GM19467 (cell line): Measurements from ENCODE around the gene RRP8.

Experiments
- ATAC-seq: cut with Tn5 transposase; IDR thresholded peaks from one replicate; pipeline ENCODE4 v1.9.1; 2021; ENCODE audit warnings: mild to moderate bottlenecking, moderate library complexity; ENCODE audit not compliant: unreplicated experiment

The RRP8 gene

DNA sequence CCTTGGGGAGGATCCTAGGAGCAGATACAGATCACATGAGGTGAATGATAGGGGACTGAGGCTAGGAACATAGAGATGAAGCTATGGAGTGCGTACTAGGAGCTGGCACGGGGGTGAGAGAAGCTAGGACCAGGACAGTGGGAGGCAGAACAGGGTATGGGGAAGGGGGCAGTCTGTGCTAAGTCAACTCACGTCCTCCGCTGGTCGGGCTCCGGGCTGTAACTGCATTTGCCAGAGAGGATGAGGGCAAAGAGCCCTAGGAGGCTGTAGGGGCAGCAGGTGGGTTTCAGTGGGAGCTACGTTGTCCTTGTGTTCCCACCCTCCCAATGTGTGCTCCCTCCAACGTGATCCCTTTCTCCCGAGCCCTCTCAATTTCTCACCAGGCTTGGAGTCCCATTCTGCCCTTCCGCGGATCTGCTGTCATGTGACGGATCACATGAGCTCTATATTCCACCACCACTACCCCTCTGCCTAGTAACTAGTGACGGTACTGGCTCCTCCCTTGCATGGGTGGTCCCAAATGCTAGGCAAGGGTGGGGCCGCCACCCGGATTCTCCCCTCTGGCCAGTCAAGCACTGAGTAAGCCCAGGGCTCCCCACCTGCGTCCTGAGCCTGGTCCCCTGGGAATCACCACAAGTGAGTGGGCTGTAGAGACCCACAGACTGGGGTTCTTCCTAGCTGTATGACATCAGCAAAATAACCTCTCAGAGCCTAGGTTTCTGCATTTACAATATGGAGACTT, 15.8 kb upstream of the RRP8 start, which contains the start of gene TPP1:
Gene TPP1 (minus strand): TSS at position 419 of the 742 bp plus-strand sequence. CDS start 22 bp downstream, at position 397.
- ATAC-seq = peak; percentile 98

DNA sequence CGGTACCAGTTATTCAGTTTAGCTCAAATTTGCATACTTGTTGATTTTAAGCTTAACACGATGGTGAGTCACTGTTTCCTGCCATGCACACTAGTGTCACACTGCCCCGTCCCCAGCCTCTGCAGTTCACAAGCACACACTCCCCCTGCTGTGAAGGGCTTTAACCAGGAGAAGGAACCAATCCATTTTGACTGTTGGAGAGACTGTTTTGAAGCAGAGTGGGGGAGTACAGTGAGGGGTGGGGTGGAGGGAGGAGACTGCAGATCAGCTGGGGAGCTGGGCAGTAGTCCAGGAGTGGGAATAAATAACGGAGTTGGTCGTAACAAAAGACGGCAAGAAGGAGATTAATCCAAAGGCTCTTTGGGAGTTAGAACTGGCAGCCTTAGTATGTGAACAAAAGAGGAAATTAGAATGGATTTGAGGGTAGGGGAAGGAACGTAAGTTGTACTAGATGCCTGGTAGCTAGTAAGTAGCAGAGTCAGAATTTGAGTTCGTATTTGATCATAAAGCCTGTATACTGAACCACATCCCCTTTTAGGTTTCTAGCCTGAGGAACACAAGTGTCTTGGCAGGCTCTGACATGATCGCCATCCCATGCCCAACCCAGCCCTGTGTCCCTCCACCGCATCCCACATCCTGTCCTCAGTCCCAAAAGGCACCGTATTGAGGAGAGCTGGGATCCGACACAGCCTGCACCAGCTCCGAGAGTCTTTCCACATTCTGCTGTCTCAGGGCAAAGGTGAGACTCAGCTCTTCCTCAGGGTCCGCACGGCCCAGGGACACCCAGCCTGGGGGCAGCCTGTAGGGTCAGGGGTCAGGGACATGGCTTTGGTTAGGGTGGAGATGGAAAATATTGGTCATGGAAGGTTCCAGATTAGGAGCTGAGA, 14.9 kb upstream of the RRP8 start:
- ATAC-seq = no peak

DNA sequence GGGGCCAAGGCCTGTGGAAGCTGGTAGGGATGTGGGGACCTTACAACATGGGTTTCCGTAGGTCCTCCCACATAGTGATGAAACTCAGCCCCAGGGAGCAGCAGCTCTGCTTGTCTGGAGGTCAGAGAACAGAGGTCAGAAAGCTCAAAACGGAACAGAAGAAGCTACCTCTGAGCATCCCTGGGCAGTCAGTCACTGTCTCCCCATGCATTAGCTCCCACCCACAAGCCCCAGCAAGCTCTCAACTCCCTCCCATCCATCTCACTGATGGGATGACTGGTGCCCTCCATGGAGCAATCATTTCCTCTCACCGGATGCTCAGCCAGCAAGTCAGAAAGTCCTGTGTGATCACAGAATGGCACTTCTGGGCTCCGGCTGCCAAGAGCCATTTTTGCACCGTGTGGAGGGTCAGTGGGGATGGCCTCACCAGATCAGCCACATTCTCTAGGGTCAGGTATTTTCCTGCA, 13.9 kb upstream of the RRP8 start:
- no peak for ATAC-seq

- no peak for ATAC-seq
Observed at GRCh38 chr11:6616596-6617250, 13.3 kb upstream of the RRP8 start.

DNA sequence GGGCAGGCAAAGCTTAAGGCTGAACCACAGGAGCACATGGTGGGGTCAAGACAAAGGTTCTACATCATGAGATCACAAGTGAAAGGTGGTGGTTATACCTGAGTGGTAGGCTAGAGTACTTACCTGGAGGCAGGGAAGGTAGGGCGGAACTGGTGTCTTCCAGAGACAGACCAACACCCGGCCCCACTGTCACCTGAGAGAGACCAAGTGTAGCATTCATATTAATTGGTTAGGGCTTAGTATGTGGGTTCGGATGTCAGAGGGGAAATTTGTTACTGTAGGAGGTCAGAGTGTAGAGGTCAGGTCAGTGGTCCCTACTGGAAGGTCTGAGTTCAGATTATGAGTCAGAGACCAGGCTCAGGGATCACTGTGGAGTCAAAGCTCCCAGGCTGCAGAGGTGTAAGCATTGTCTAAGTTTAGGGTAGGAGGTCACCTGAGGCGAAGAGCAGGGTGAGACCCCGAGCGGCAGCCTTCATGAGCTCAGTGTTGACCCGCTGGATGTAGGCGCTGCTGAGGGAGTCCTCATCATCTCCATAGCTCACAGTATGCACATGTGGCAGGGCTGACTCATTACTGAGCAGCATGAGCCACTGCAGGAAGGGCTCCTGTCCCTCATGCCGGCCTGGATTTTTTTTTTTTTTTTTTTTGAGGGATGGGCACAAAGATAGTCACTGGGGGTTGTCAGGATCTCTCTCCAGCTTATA, 12.6 kb upstream of the RRP8 start:
- ATAC-seq = no peak

- ATAC-seq = no peak
Observed at GRCh38 chr11:6615046-6615445, 11.6 kb upstream of the RRP8 start.

GRCh38 chr11:6614446-6614845, 11.0 kb upstream of the RRP8 start:
- ATAC-seq = no peak

GRCh38 chr11:6613496-6613895, 10.1 kb upstream of the RRP8 start:
- no peak for ATAC-seq

DNA sequence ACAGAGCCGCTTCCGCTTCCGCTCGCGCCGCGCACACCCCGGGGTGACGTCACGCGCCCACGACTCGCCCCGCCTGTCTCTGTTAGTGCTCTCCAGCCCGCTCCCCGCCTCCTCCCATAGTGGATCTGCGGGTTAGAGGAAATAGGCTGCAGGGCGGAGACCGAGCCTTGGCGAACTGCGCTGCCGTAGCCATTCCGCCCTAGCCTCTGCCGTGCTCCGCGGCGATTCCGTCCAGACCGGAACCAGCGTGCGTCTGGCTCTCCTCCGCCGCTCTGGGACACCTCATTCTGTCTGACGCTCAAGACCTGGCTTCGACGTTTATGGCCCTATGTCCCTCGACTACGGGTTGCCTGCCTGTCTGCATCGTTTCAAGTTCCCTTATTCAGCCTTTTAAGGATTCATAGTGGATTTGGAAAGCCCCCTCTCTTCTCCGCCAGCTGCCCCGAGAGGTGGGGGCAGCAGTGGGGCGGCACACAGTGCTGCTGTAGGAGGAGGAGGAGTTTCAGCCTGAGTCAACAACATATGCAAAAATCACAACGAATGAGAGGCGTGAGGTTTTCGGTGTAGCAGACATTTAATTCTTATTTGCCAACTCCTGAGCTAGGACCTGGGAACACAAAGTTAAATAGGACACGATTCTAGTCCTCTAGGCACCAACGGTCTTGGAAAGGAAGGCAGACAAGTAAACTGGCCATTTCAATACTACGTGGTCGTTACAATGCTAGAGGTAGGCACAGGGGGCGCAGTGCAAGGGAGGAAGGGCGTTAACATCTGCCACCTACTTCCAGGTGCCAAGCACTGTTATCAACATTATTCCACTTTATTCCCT, 9.0 kb upstream of the RRP8 start, which contains the start of gene TAF10:
Gene TAF10 (minus strand): TSS at position 4 of the 829 bp plus-strand sequence. CDS start 27 bp downstream, outside the sequence.
- ATAC-seq = peak; percentile 84

DNA sequence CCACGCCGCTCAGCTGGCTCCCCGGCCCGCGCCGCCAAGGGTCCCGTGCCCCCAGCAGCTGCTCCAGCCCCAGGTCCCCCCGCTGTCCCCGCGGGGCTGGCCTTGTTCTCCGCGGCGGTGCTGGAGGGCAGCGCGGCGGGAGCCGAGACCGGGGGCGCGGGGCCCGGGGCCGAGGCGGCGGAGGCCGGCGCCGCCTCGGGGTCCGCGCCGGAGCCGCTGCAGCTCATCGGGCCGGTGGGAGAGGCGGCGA, 8.5 kb upstream of the RRP8 start:
- peak; percentile 11 for ATAC-seq

- ATAC-seq = no peak
Observed at GRCh38 chr11:6611092-6611962, 7.9 kb upstream of the RRP8 start.

- ATAC-seq = no peak
Observed at GRCh38 chr11:6610591-6610990, 7.2 kb upstream of the RRP8 start.

- no peak for ATAC-seq
Observed at GRCh38 chr11:6609502-6610015, 6.1 kb upstream of the RRP8 start.

GRCh38 chr11:6608726-6609501, 5.5 kb upstream of the RRP8 start:
- ATAC-seq = no peak

DNA sequence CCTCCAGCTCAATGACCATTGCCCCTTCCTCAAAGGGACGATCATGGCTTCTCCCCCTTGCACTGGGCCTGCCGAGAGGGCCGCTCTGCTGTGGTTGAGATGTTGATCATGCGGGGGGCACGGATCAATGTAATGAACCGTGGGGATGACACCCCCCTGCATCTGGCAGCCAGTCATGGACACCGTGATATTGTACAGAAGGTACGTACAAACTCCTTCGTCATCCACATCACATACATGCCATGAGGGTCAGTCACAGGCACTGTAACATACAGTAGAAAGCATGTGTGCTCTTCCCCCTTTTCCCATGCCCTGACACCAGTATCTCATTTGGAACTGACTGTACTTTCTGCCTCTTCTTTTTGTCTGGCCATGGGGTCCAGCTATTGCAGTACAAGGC, 4.6 kb upstream of the RRP8 start:
- no peak for ATAC-seq

DNA sequence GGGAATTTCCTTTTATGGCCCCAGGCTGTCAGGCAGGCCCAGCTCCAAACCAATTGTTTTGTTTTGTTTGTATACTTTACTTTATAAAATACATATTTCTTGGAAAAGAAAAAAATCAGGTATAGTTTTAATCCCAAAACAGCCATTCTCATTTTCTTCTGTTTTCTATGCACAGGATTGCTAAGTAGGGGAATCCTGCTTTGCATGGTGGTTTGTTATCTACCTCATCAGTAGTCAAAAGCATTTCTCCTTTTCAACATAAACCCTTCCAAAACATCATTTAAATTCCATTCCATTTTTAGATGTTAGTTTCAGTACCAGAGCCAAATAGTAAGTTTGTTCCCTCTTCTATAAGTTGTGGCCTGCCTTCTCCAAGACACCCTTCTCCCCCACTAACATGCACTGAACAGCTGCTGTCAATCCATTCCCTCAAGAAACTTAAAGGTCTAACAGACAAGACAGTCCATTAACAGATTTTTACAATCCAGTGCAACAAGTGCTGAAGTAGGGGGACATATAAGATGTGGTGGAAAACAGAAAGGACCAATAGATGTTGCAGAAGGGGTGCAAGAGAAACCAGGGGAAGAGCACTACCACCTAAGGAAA, 3.9 kb upstream of the RRP8 start:
- ATAC-seq = no peak

- peak; percentile 42 for ATAC-seq
Observed at GRCh38 chr11:6606471-6607189, 3.2 kb upstream of the RRP8 start.
